ENCODE measurements around the gene RTP3. TPM values are rescaled to one million over a fixed set of nuclear protein-coding genes. Genes with fewer than 3 reads are reported as not detected.

Gene RTP3
- total RNA-seq, 1 experiment from 2014 or later = not detected

DNA sequence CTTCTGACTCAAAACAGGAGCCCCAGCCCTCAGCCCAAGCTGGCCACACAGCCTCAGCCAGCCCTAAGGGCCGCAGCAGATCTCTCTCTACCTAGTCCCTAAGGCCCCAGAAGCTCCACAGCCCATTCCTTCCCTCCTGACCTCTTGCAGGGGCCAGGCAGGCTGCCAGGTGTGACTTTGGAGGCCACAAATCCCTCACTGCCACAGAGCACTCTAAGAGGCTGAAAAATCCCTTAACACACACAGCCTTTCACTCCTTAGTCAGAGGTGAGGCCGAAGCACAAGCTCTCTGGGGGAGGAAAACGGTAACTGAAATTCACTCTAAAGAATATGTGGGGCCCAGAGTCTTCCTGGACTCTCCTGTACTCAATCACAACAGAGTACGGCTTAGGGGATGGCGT, 45.0 kb downstream of the RTP3 start (continued):
- TF ChIP-seq, protein P1, sequence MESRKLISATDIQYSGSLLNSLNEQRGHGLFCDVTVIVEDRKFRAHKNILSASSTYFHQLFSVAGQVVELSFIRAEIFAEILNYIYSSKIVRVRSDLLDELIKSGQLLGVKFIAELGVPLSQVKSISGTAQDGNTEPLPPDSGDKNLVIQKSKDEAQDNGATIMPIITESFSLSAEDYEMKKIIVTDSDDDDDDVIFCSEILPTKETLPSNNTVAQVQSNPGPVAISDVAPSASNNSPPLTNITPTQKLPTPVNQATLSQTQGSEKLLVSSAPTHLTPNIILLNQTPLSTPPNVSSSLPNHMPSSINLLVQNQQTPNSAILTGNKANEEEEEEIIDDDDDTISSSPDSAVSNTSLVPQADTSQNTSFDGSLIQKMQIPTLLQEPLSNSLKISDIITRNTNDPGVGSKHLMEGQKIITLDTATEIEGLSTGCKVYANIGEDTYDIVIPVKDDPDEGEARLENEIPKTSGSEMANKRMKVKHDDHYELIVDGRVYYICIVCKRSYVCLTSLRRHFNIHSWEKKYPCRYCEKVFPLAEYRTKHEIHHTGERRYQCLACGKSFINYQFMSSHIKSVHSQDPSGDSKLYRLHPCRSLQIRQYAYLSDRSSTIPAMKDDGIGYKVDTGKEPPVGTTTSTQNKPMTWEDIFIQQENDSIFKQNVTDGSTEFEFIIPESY (IDR thresholded peaks at IDR 0.05; ENCODE audit: extremely low read depth, insufficient replicate concordance, low read length) = no peak

DNA sequence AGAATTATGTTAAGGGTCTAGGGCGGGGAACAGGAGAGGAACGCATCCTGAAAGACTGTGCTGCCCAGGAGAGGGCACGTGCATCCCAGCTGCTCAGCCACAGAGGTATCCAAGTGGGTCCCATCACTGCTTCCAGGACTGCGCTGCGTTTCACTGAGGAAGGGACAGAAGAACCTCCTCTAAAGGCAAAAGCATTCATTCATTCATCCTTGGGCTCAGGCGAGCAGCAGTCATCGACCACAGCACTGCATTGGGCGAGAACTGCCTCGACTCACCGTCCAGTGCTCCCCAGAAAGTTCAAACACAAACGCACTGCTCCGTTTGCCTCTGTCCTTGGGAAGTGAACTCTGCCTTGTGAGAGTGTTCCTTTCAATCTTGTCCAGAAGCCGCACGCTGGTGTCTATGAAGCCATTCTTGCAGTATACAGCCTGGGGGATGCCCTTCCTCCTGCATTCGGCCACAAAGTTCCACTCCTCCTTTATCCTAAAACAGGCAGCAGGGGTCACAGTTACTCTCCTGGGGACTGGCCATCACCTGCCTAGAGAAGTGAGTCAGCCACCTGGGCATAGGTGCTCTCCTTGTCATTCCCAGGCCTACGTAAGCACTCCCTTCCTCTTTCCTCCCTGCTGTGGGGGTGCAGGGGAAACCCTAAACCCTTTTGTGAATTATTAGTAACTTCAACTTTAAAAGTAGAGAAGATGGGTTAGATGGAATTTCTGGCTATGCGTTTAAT, 47.2 kb downstream of the RTP3 start:
- DNase-seq (ENCODE audit: low read depth, low spot score) (no peak), ATAC-seq (no peak)
- Histone ChIP-seq H3K4me1 (ENCODE audit: control insufficient read depth in 1 of 2, insufficient read depth in 2 of 2, low read length in 2 of 2) (no peaks in the 10 kb centered on the region), H3K9me3 (ENCODE audit: control insufficient read depth in 1 of 2, insufficient read depth in 1 of 2, low read depth in 1 of 2, low read length in 2 of 2) (no peaks in the 10 kb centered on the region), H4K20me1 (ENCODE audit: insufficient read depth) (no peaks in the 10 kb centered on the region), H3K27me3 (ENCODE audit: insufficient read depth, low read length) (0 out of 2 replicates have a peak, but pooled peaks cover 3% of the 10 kb centered on the region), H3K36me3 (ENCODE audit: control insufficient read depth in 1 of 2, insufficient read depth in 2 of 2, low read length in 2 of 2) (no peaks in the 10 kb centered on the region), H3K79me2 (ENCODE audit: insufficient read depth, low read length) (no peaks in the 10 kb centered on the region), H3K4me3 (replicated peaks in 1 of 2; ENCODE audit: low read depth in 1 of 2, low read length in 2 of 2) (no peak overlapping the region), H3K27ac (ENCODE audit: low read depth, low read length) (no peak overlapping the region), H3K9me2 (ENCODE audit: insufficient read depth) (no peaks in the 10 kb centered on the region), H3K9ac (ENCODE audit: low read length) (no peak overlapping the region), H2AFZ (ENCODE audit: low read depth, low read length, poor library complexity, severe bottlenecking) (no peak overlapping the region), H3K4me2 (ENCODE audit: low read length) (no peak overlapping the region)
- TF ChIP-seq, protein P1 (IDR thresholded peaks at IDR 0.05; ENCODE audit: extremely low read depth, insufficient replicate concordance, low read length) = no peak
- TF ChIP-seq CEBPB (IDR thresholded peaks at IDR 0.05; ENCODE audit: low read depth) (no peak), ZFX (IDR thresholded peaks at IDR 0.05) (no peak), POLR2A (IDR thresholded peaks at IDR 0.05; ENCODE audit: borderline replicate concordance, extremely low read depth, insufficient read depth, insufficient read length) (no peak), CBX3 (IDR thresholded peaks at IDR 0.05; ENCODE audit: low read depth) (no peak), SRF (IDR thresholded peaks at IDR 0.05; ENCODE audit: low read depth) (no peak), SIN3A (IDR thresholded peaks at IDR 0.05; ENCODE audit: low read depth) (no peak), FOSL1 (IDR thresholded peaks at IDR 0.05; ENCODE audit: low read depth) (no peak), POLR2AphosphoS5 (IDR thresholded peaks at IDR 0.05; ENCODE audit: low read depth, low read length) (no peak), JUND (IDR thresholded peaks at IDR 0.05) (no peak)
- TF ChIP-seq, protein P2, sequence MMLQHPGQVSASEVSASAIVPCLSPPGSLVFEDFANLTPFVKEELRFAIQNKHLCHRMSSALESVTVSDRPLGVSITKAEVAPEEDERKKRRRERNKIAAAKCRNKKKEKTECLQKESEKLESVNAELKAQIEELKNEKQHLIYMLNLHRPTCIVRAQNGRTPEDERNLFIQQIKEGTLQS (IDR thresholded peaks at IDR 0.05) = no peak
- TF ChIP-seq, protein P3, sequence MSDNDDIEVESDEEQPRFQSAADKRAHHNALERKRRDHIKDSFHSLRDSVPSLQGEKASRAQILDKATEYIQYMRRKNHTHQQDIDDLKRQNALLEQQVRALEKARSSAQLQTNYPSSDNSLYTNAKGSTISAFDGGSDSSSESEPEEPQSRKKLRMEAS (IDR thresholded peaks at IDR 0.05) = no peak
- intact Hi-C loops (cut with micrococcal nuclease) = no loop called here
- no TSS peak for BruUV-seq (replicated peaks)
- POLR2A ChIA-PET = no interaction called here
- RAD21 ChIA-PET (ENCODE audit: low non-redundant PET in 1 of 2, low total read pairs in 2 of 2, uncharacterized antibody in 2 of 2, unreplicated experiment in 2 of 2) = no interaction called here
- CTCF ChIA-PET = no interaction called here
